ENCODE measurements around the gene PRM2.

DNA sequence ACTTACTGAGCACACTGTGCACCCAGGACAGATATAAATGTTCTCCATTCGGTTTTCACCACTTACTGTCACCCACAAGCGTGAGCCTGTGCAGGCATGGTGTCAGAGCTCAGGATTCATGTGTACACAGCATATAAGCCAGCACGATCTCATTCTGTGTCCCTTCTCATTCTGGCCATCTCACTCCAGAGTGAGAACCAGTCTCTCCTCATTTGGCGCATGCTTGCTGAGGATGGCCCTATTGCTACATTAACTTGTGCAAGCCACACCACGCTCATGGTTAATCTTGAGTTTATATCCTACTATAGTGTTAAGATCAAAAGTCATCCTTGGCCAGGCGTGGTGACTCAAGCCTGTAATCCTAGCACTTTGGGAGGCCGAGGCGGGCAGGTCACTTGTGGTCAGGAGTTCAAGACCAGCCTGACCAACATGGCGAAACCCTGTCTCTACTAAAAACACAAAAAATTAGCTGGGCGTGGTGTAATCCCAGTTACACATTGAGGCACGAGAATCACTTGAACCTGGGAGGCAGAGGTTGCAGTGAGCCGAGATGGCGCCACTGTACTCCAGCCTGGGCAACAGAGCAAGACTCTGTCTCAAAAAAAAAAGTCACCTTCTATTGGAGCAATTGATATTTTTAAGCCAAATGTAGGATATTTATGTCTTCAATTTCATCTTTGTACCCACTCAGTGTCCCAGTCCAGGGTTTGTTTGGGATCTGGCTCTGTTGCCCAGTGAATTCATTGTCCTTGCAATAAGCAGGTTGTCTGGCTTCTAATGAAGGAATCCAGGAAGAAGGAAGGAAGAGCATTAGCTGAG is 41.2 kb downstream of the PRM2 start:
- TF ChIP-seq, protein P1, sequence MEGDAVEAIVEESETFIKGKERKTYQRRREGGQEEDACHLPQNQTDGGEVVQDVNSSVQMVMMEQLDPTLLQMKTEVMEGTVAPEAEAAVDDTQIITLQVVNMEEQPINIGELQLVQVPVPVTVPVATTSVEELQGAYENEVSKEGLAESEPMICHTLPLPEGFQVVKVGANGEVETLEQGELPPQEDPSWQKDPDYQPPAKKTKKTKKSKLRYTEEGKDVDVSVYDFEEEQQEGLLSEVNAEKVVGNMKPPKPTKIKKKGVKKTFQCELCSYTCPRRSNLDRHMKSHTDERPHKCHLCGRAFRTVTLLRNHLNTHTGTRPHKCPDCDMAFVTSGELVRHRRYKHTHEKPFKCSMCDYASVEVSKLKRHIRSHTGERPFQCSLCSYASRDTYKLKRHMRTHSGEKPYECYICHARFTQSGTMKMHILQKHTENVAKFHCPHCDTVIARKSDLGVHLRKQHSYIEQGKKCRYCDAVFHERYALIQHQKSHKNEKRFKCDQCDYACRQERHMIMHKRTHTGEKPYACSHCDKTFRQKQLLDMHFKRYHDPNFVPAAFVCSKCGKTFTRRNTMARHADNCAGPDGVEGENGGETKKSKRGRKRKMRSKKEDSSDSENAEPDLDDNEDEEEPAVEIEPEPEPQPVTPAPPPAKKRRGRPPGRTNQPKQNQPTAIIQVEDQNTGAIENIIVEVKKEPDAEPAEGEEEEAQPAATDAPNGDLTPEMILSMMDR (IDR thresholded peaks at IDR 0.05 in 8 of 11, conservative IDR thresholded peaks at IDR 0.05 in 3 of 11) = no peak
- TF ChIP-seq POLR2A (IDR thresholded peaks at IDR 0.05) = no peak
